HepG2 (cell line): Measurements from ENCODE around the gene LIMCH1. TPM values are rescaled to one million over a fixed set of nuclear protein-coding genes. Genes with fewer than 3 reads are reported as not detected.

Experiments used
- ATAC-seq: fragments of 200-7000 bp; cut with Tn5 transposase; 3 replicates; pipeline ENCODE4 v1.9.1; 2020; ENCODE audit warnings: mild to moderate bottlenecking, moderate library complexity
- BruUV-seq: library from RNA; stranded (reverse); fragments of 400-500 nt; replicated peaks from 2 replicates; lab custom pipeline; 2021; lab: Mats Ljungman, UMichigan
- CTCF ChIA-PET: fragments of 300-600 bp; formaldehyde crosslinking; extraction: SDS; loops from one replicate; lab custom pipeline; 2021; ENCODE audit warnings: low total read pairs, inconsistent platforms, low intra/inter-chr PET ratio; lab: Yijun Ruan, JAX
- POLR2A ChIA-PET: fragments of 350-600 bp; sonication (Branson Sonifier 250); formaldehyde crosslinking; loops from one replicate; lab custom pipeline; 2020; ENCODE audit warnings: antibody characterized with exemption, inconsistent platforms; lab: Yijun Ruan, JAX
- DNase-seq: peaks from one replicate; pipeline ENCODE4 v3.0.0-alpha.2; 2015; ENCODE audit warnings: low spot score
- FAIRE-seq: peaks from 3 replicates; lab custom pipeline; 2011; peaks lifted over from hg19 to GRCh38; lab: Jason Lieb, UNC
- H2AFZ ChIP-seq: one replicate; pipeline ENCODE4 v1.6.1; 2011; ENCODE audit warnings: low read length, inconsistent platforms
- H3K27ac ChIP-seq: fragments of 300-600 bp; 3 replicates; pipeline ENCODE4 v1.8.0; 2011; ENCODE audit warnings: mixed run types, mild to moderate bottlenecking, mixed read lengths, low read length, inconsistent platforms; ENCODE audit not compliant: insufficient read depth; ENCODE audit errors: extremely low read length
- H3K27me3 ChIP-seq, 2 experiments: fragments of 200-600 bp in 1 of 2; 2 replicates in 1 of 2; 3 replicates in 1 of 2; pipeline versions ENCODE4 v1.6.0 to v1.8.0; 2011; ENCODE audit warnings: low read length in 2 of 2, mild to moderate bottlenecking in 2 of 2, moderate library complexity in 2 of 2, inconsistent platforms in 1 of 2; ENCODE audit not compliant: insufficient read depth in 2 of 2, control insufficient read depth in 1 of 2
- H3K36me3 ChIP-seq, 2 experiments: fragments of 200-600 bp in 1 of 2; replicated peaks in 1 of 2; 2 replicates in 1 of 2; 3 replicates in 1 of 2; pipeline versions ENCODE4 v1.5.1 to v1.8.0; 2011; ENCODE audit warnings: low read length in 2 of 2, inconsistent platforms in 1 of 2; ENCODE audit not compliant: insufficient read depth in 2 of 2, control insufficient read depth in 1 of 2
- H3K4me1 ChIP-seq: 2 replicates; pipeline ENCODE4 v1.5.1; 2012; ENCODE audit warnings: low read length, inconsistent platforms; ENCODE audit not compliant: insufficient read depth
- H3K4me2 ChIP-seq: 2 replicates; pipeline ENCODE4 v1.6.0; 2011; ENCODE audit warnings: low read depth, low read length, inconsistent platforms
- H3K4me3 ChIP-seq, 3 experiments: fragments of 200-600 bp in 1 of 3; sonication (generic), shearing (Covaris generic) in 1 of 3; replicated peaks in 1 of 3; 2 replicates each; pipeline ENCODE4 v1.5.1; 2011 to 2016; ENCODE audit warnings: low read length in 3 of 3, inconsistent platforms in 2 of 3, low read depth in 2 of 3, mild to moderate bottlenecking in 2 of 3, control low read depth in 1 of 3, mixed read lengths in 1 of 3; ENCODE audit not compliant: insufficient read depth in 1 of 3
- H3K79me2 ChIP-seq: one replicate; pipeline ENCODE4 v1.6.1; 2011; ENCODE audit warnings: low read length, inconsistent platforms; ENCODE audit not compliant: insufficient read depth
- H3K9ac ChIP-seq: 2 replicates; pipeline ENCODE4 v1.6.0; 2011; ENCODE audit warnings: mild to moderate bottlenecking, low read depth, low read length, inconsistent platforms; ENCODE audit not compliant: insufficient read depth
- H3K9me3 ChIP-seq: 2 replicates; pipeline ENCODE4 v1.5.1; 2012; ENCODE audit warnings: mild to moderate bottlenecking, low read length
- H4K20me1 ChIP-seq: 2 replicates; pipeline ENCODE4 v1.6.0; 2011; ENCODE audit warnings: inconsistent platforms, mild to moderate bottlenecking, low read length, moderate library complexity; ENCODE audit not compliant: insufficient read depth
- DRAP1 ChIP-seq: IDR thresholded peaks from 2 replicates; pipeline ENCODE4 v1.6.1; 2016; ENCODE audit warnings: missing genetic modification reagents, missing compliant biosample characterization
- KDM3A ChIP-seq: IDR thresholded peaks from 2 replicates; pipeline ENCODE4 v1.6.1; 2018; ENCODE audit warnings: low read depth, missing compliant biosample characterization
- KLF9 ChIP-seq: IDR thresholded peaks from 2 replicates; pipeline ENCODE4 v1.6.1; 2016; ENCODE audit warnings: low read depth
- NRL ChIP-seq: sonication (generic); formaldehyde crosslinking; IDR thresholded peaks from 2 replicates; pipeline ENCODE4 v1.5.0; 2020; ENCODE audit warnings: missing genetic modification reagents, mild to moderate bottlenecking, moderate library complexity, borderline replicate concordance
- PHB2 ChIP-seq: fragments of 450-650 bp; IDR thresholded peaks from 2 replicates; pipeline ENCODE4 v1.6.1; 2018; ENCODE audit not compliant: partially characterized antibody
- ZNF138 ChIP-seq: sonication (generic); formaldehyde crosslinking; IDR thresholded peaks from 2 replicates; pipeline ENCODE4 v1.5.0; 2020; ENCODE audit warnings: mild to moderate bottlenecking, low read depth, missing genetic modification reagents
- WGBS: methylation state at CpG from one replicate; pipeline ENCODE4 v1.1.6; 2017; ENCODE audit warnings: low lambda C conversion rate; 5-methylcytosine and 5-hydroxymethylcytosine counted together
- in situ Hi-C: cut with HindIII; loops from 2 replicates; pipeline ENCODE4 v1.10.0; 2017; ENCODE audit warnings: low pct_unique_long_range_greater_than_20kb; ENCODE audit not compliant: extremely low pct_ligation_motif_present
- intact Hi-C: fragments of 100-400 bp; cut with micrococcal nuclease; formaldehyde crosslinking; loops from one replicate; pipeline ENCODE4 v1.10.0; 2022; ENCODE audit not compliant: unreplicated experiment
- polyA plus RNA-seq, 8 experiments: library from polyadenylated mRNA; depleted of rRNA in 3 of 8; stranded (reverse) in 7 of 8; unstranded in 1 of 8; fragments of >200 nt; fragmentation: Illumina TruSeq in 4 of 8; extraction: Trizol in 4 of 8; gene quantifications; 2 replicates each; pipeline versions ENCODE4 v1.2.1 to v1.2.3, GENCODE V29; 2011 to 2016; ENCODE audit warnings: low read depth in 4 of 8, missing spikeins in 1 of 8, mixed read lengths in 1 of 8; ENCODE audit not compliant: insufficient read depth in 1 of 8
- total RNA-seq, 5 experiments: library from RNA; depleted of rRNA; stranded (reverse); fragments of >200 nt; fragmentation: Illumina TruSeq; extraction: Trizol; gene quantifications; 2 replicates each; pipeline ENCODE4 v1.2.3, GENCODE V29; 2016; ENCODE audit warnings: low read depth in 1 of 5
- TF ChIP-seq, protein P1 (sequence below): sonication (generic); formaldehyde crosslinking; IDR thresholded peaks from 2 replicates; pipeline ENCODE4 v1.4.0; 2020; ENCODE audit warnings: missing genetic modification reagents
- TF ChIP-seq, protein P2 (sequence below): sonication (generic); formaldehyde crosslinking; IDR thresholded peaks from 2 replicates; pipeline ENCODE4 v1.8.0; 2022; ENCODE audit warnings: missing genetic modification reagents, mild to moderate bottlenecking, inconsistent platforms, borderline replicate concordance
- TF ChIP-seq, protein P3 (sequence below): sonication (generic); formaldehyde crosslinking; IDR thresholded peaks from 2 replicates; pipeline ENCODE4 v1.4.0; 2020; ENCODE audit warnings: mild to moderate bottlenecking, missing genetic modification reagents

The LIMCH1 gene
- total and polyA plus RNA-seq, 2 of the 13 experiments (the other 11 are each of a cell fraction or from before 2014, with no cell fraction given), result 0.04 TPM; not detected in 1

- no peak overlapping the region for H3K27ac ChIP-seq
- H3K9ac ChIP-seq, result no peak overlapping the region
- no peak for TF ChIP-seq NRL (CRISPR knock-in tag)
- TF ChIP-seq PHB2, result no peak
- TF ChIP-seq, protein P1, sequence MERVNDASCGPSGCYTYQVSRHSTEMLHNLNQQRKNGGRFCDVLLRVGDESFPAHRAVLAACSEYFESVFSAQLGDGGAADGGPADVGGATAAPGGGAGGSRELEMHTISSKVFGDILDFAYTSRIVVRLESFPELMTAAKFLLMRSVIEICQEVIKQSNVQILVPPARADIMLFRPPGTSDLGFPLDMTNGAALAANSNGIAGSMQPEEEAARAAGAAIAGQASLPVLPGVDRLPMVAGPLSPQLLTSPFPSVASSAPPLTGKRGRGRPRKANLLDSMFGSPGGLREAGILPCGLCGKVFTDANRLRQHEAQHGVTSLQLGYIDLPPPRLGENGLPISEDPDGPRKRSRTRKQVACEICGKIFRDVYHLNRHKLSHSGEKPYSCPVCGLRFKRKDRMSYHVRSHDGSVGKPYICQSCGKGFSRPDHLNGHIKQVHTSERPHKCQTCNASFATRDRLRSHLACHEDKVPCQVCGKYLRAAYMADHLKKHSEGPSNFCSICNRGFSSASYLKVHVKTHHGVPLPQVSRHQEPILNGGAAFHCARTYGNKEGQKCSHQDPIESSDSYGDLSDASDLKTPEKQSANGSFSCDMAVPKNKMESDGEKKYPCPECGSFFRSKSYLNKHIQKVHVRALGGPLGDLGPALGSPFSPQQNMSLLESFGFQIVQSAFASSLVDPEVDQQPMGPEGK, result no peak
- TF ChIP-seq, all 625 proteins: peak for 0
- no peaks in the 10 kb centered on the region for H3K27me3 ChIP-seq
- 0% methylated on average over 2 of the region's 2 CpGs for WGBS
- CTCF ChIA-PET, result no interaction called here
- H3K9me3 ChIP-seq, result no peaks in the 10 kb centered on the region
- BruUV-seq, result no TSS peak
- intact Hi-C loops (no loop called here), in situ Hi-C loops (no loop called here)
- FAIRE-seq, result no peak
- ATAC-seq, result no peak
- no peaks in the 10 kb centered on the region for H4K20me1 ChIP-seq
- POLR2A ChIA-PET, result no interaction called here
- no peaks in the 10 kb centered on the region for H3K79me2 ChIP-seq
- no peaks in the 10 kb centered on the region for H3K4me1 ChIP-seq
- no peaks in the 10 kb centered on the region for H3K36me3 ChIP-seq
- DNase-seq, result no peak
- no peak overlapping the region for H3K4me3 ChIP-seq
- no peak overlapping the region for H3K4me2 ChIP-seq
- no peak overlapping the region for H2AFZ ChIP-seq
Observed at GRCh38 chr4:41506130-41506529, 31.8 kb upstream of the LIMCH1 start.

DNA sequence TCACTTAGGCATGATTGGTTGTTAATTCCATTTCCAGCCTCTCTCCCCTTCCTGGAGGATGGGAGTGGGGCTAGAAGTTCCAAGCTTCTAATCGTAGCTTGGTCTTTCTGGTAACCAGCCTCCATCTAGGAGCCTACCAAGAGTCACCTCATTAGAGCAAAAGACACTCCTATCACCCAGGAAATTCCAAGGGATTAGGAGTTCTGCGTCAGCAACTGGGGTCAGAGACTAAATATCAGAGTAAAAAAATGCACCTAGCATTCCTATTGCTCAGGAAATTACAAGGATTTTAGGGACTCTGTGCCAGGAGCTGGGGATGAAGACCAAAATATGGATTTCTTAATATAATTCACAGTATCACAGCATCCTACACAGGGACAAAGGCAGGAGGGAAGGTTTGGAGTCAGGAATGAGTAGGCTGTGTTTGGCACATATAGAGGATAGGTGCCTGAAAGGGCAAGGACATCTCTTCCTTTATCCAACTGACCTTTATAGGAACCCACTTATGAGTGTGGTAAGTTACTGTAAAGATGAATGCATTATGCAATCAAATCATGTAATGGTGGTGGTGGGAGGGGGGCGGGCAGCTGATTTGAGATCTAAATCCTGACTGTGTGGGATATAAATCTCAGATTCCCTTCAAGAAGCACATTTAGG is 30.5 kb upstream of the LIMCH1 start:
- no peak for ATAC-seq
- Histone ChIP-seq H3K79me2 (no peaks in the 10 kb centered on the region), H3K4me3 (no peak overlapping the region), H3K27me3 (no peaks in the 10 kb centered on the region), H3K9me3 (no peaks in the 10 kb centered on the region), H3K4me1 (no peaks in the 10 kb centered on the region), H3K27ac (no peak overlapping the region), H3K36me3 (no peaks in the 10 kb centered on the region), H3K4me2 (no peak overlapping the region), H4K20me1 (no peaks in the 10 kb centered on the region), H3K9ac (no peak overlapping the region), H2AFZ (no peak overlapping the region)
- no TSS peak for BruUV-seq
- no peak for DNase-seq
- CTCF ChIA-PET, result no interaction called here
- WGBS, result 6% methylated on average over 2 of the region's 3 CpGs
- in situ Hi-C loops, result no loop called here
- no peak for FAIRE-seq
- intact Hi-C loops, result no loop called here
- POLR2A ChIA-PET, result no interaction called here
- TF ChIP-seq DRAP1 (CRISPR knock-in tag), result no peak
- TF ChIP-seq ZNF138 (CRISPR knock-in tag), result no peak
- TF ChIP-seq, protein P2, sequence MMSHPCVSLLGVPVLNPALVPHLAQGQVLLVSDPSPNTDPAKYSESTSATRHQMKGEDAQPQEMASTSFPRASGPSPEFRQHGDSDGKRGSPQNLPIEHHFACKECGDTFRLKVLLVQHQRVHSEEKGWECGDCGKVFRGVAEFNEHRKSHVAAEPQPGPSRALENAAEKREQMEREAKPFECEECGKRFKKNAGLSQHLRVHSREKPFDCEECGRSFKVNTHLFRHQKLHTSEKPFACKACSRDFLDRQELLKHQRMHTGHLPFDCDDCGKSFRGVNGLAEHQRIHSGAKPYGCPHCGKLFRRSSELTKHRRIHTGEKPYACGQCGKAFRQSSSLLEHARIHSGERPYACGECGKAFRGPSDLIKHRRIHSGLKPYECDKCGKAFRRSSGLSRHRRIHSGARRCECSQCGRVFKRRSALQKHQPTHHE, result no peak
- no peak for TF ChIP-seq KLF9 (CRISPR knock-in tag)
- TF ChIP-seq, protein P3, sequence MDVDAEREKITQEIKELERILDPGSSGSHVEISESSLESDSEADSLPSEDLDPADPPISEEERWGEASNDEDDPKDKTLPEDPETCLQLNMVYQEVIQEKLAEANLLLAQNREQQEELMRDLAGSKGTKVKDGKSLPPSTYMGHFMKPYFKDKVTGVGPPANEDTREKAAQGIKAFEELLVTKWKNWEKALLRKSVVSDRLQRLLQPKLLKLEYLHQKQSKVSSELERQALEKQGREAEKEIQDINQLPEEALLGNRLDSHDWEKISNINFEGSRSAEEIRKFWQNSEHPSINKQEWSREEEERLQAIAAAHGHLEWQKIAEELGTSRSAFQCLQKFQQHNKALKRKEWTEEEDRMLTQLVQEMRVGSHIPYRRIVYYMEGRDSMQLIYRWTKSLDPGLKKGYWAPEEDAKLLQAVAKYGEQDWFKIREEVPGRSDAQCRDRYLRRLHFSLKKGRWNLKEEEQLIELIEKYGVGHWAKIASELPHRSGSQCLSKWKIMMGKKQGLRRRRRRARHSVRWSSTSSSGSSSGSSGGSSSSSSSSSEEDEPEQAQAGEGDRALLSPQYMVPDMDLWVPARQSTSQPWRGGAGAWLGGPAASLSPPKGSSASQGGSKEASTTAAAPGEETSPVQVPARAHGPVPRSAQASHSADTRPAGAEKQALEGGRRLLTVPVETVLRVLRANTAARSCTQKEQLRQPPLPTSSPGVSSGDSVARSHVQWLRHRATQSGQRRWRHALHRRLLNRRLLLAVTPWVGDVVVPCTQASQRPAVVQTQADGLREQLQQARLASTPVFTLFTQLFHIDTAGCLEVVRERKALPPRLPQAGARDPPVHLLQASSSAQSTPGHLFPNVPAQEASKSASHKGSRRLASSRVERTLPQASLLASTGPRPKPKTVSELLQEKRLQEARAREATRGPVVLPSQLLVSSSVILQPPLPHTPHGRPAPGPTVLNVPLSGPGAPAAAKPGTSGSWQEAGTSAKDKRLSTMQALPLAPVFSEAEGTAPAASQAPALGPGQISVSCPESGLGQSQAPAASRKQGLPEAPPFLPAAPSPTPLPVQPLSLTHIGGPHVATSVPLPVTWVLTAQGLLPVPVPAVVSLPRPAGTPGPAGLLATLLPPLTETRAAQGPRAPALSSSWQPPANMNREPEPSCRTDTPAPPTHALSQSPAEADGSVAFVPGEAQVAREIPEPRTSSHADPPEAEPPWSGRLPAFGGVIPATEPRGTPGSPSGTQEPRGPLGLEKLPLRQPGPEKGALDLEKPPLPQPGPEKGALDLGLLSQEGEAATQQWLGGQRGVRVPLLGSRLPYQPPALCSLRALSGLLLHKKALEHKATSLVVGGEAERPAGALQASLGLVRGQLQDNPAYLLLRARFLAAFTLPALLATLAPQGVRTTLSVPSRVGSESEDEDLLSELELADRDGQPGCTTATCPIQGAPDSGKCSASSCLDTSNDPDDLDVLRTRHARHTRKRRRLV (CRISPR knock-in tag), result no peak
- TF ChIP-seq KDM3A (CRISPR knock-in tag), result no peak
